Smooth muscle cell (in vitro differentiated cells): ENCODE results near the gene PNPT1. TPM values are rescaled to one million over a fixed set of nuclear protein-coding genes. Genes with fewer than 3 reads are reported as not detected.
"Not testable (repeated sequence)": the region's sequence is repeated elsewhere in the genome, so short reads cannot be mapped to it uniquely, and the experiment has no call there.

ENCODE experiments used
- DNase-seq: peaks from one replicate; lab custom pipeline; 2025; ENCODE audit not compliant: unreplicated experiment; lab: John Stamatoyannopoulos, UW
- H2AFZ ChIP-seq: fragments of 200-600 bp; sonication (generic); 2 replicates; pipeline ENCODE4 v1.6.0; 2016; ENCODE audit warnings: antibody characterized with exemption, low read depth, mild to moderate bottlenecking
- H3F3A ChIP-seq: fragments of 200-600 bp; sonication (generic); 2 replicates; pipeline ENCODE4 v1.6.0; 2017; ENCODE audit warnings: antibody characterized with exemption, low read depth
- H3K27ac ChIP-seq: fragments of 200-600 bp; sonication (generic); 2 replicates; pipeline ENCODE4 v1.5.1; 2016; ENCODE audit warnings: low read depth, mild to moderate bottlenecking
- H3K27me3 ChIP-seq: fragments of 200-600 bp; sonication (generic); 2 replicates; pipeline ENCODE4 v1.6.1; 2016; ENCODE audit warnings: low read depth, mild to moderate bottlenecking
- H3K36me3 ChIP-seq: fragments of 200-600 bp; sonication (generic); 2 replicates; pipeline ENCODE4 v1.5.1; 2016; ENCODE audit warnings: low read depth
- H3K4me1 ChIP-seq: fragments of 200-600 bp; sonication (generic); 2 replicates; pipeline ENCODE4 v1.5.1; 2016; ENCODE audit warnings: low read depth
- H3K4me2 ChIP-seq: fragments of 200-600 bp; sonication (generic); 2 replicates; pipeline ENCODE4 v1.6.0; 2016; ENCODE audit warnings: mild to moderate bottlenecking
- H3K4me3 ChIP-seq: fragments of 200-600 bp; sonication (generic); 2 replicates; pipeline ENCODE4 v1.5.1; 2016; ENCODE audit warnings: mild to moderate bottlenecking
- H3K79me2 ChIP-seq: fragments of 200-600 bp; sonication (generic); 2 replicates; pipeline ENCODE4 v1.6.0; 2016; ENCODE audit warnings: low read depth, mild to moderate bottlenecking
- H3K9ac ChIP-seq: fragments of 200-600 bp; sonication (generic); 2 replicates; pipeline ENCODE4 v1.6.0; 2016; ENCODE audit warnings: low read depth
- H3K9me3 ChIP-seq: fragments of 200-600 bp; sonication (generic); replicated peaks from 2 replicates; pipeline ENCODE4 v1.5.1; 2016; ENCODE audit warnings: low read depth
- H4K20me1 ChIP-seq: fragments of 200-600 bp; sonication (generic); 2 replicates; pipeline ENCODE4 v1.6.0; 2016; ENCODE audit warnings: low read depth
- CTCF ChIP-seq: fragments of 200-600 bp; sonication (generic); IDR thresholded peaks from 2 replicates; pipeline ENCODE4 v1.5.1; 2017; ENCODE audit warnings: borderline replicate concordance, mild to moderate bottlenecking, antibody characterized with exemption; ENCODE audit not compliant: insufficient read depth, poor library complexity, severe bottlenecking
- WGBS: methylation state at CpG from one replicate; pipeline ENCODE4 v1.1.7; 2016; ENCODE audit warnings: low lambda C conversion rate; 5-methylcytosine and 5-hydroxymethylcytosine counted together
- polyA plus RNA-seq: library from polyadenylated mRNA; unstranded; fragments of >200 nt; fragmentation: Nextera tagmentation; extraction: Ambion mirVana; gene quantifications from 2 replicates; pipeline ENCODE4 v1.2.1, GENCODE V29; 2016
- total RNA-seq: library from RNA; depleted of rRNA; stranded (reverse); fragments of >200 nt; gene quantifications from 2 replicates; pipeline ENCODE4 v1.2.3, GENCODE V29; 2014

PNPT1 gene
- total RNA-seq (11.8 and 16.9 TPM in 2 replicates), polyA plus RNA-seq (7.9 and 10.0 TPM in 2 replicates)

- H3K4me1 ChIP-seq: peaks cover 5% of the 10 kb centered on the region
- H3K27me3 ChIP-seq: peaks cover 3% of the 10 kb centered on the region
- no peak within 1 kb of the TSS for H3K27ac ChIP-seq
- H3K4me3 ChIP-seq: peak within 1 kb of the TSS; percentile 81
- H3K4me2 ChIP-seq: peak within 1 kb of the TSS; percentile 99
- H3F3A ChIP-seq: no peaks in the 10 kb centered on the region
- H4K20me1 ChIP-seq: no peaks in the 10 kb centered on the region
- 1% methylated on average over 56 of the region's 56 CpGs for WGBS
- H3K79me2 ChIP-seq: peaks cover 11% of the 10 kb centered on the region
- DNase-seq: peak; percentile 44
- peak within 1 kb of the TSS; percentile 52 for H3K9ac ChIP-seq
- no peak for TF ChIP-seq CTCF
- H3K9me3 ChIP-seq: no peaks in the 10 kb centered on the region
- H3K36me3 ChIP-seq: no peaks in the 10 kb centered on the region
- peak within 1 kb of the TSS; percentile 96 for H2AFZ ChIP-seq
Observed at GRCh38 chr2:55693181-55694125, at the start of gene PNPT1. TSS of gene PNPT1 (minus strand) at chr2:55693844. CDS start at chr2:55693823, 21 bp downstream.

GRCh38 chr2:55742996-55743395 is 49.4 kb upstream of the PNPT1 start:
- no peak for DNase-seq
- H4K20me1 ChIP-seq: no peaks in the 10 kb centered on the region
- H3K36me3 ChIP-seq: no peaks in the 10 kb centered on the region
- no peak overlapping the region for H2AFZ ChIP-seq
- TF ChIP-seq CTCF: no peak
- H3K27ac ChIP-seq: no peak overlapping the region
- no peaks in the 10 kb centered on the region for H3K79me2 ChIP-seq
- no peak overlapping the region for H3K4me2 ChIP-seq
- no peaks in the 10 kb centered on the region for H3K27me3 ChIP-seq
- no peaks in the 10 kb centered on the region for H3K4me1 ChIP-seq
- H3F3A ChIP-seq: no peaks in the 10 kb centered on the region
- H3K9me3 ChIP-seq: no peaks in the 10 kb centered on the region
- 81% methylated on average over 3 of the region's 3 CpGs for WGBS
- no peak overlapping the region for H3K9ac ChIP-seq
- no peak overlapping the region for H3K4me3 ChIP-seq

GRCh38 chr2:55736019-55736536 is 42.4 kb upstream of the PNPT1 start:
- WGBS: 91% methylated on average over 5 of the region's 5 CpGs

GRCh38 chr2:55734726-55735125 is 41.1 kb upstream of the PNPT1 start:
- H3K27ac ChIP-seq: no peak overlapping the region
- H4K20me1 ChIP-seq: no peaks in the 10 kb centered on the region
- no peaks in the 10 kb centered on the region for H3K79me2 ChIP-seq
- no peak for TF ChIP-seq CTCF
- H2AFZ ChIP-seq: no peak overlapping the region
- no peak overlapping the region for H3K9ac ChIP-seq
- H3F3A ChIP-seq: no peaks in the 10 kb centered on the region
- no peaks in the 10 kb centered on the region for H3K36me3 ChIP-seq
- H3K27me3 ChIP-seq: no peaks in the 10 kb centered on the region
- H3K4me1 ChIP-seq: no peaks in the 10 kb centered on the region
- H3K4me2 ChIP-seq: no peak overlapping the region
- no peak overlapping the region for H3K4me3 ChIP-seq
- H3K9me3 ChIP-seq: no peaks in the 10 kb centered on the region
- WGBS: 93% methylated on average over 1 of the region's 1 CpG
- no peak for DNase-seq

More at GRCh38 chr2:55736019-55736536, 42.4 kb upstream of the PNPT1 start:
- not testable (repeated sequence) for H3K27ac ChIP-seq, H3F3A ChIP-seq, H3K4me3 ChIP-seq, H3K36me3 ChIP-seq, H3K27me3 ChIP-seq, H3K79me2 ChIP-seq, H3K9me3 ChIP-seq, H3K4me2 ChIP-seq, H2AFZ ChIP-seq, H4K20me1 ChIP-seq, DNase-seq, H3K9ac ChIP-seq, H3K4me1 ChIP-seq
